Measurements from ENCODE around the gene TPR. TPM values are rescaled to one million over a fixed set of nuclear protein-coding genes. Genes with fewer than 3 reads are reported as not detected.

TPR gene
- polyA plus RNA-seq, 1 donor (not counting 4 experiments of a cell fraction or from before 2014, with no cell fraction given) = 46.8 TPM

DNA sequence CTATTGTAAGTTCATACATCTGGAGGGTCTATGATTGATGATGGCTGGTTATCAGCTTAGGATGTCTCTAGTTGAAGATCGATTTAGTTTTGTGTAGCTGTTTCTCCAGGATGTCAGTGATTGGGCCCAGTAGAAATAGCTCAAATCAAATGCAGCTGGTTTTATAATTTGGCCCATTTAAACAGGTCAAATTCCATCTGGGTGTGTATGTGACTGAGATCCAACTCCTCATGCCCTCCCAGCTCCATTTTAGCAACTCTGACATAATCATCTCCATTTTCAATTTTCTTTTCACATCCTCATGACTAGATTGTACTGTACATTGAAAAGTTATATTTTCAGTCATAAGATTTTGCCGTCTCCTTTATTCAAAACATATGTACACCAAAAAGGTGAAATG is 99.2 kb downstream of the TPR start:
- no peaks in the 10 kb centered on the region for H3K4me1 ChIP-seq (ENCODE audit: control insufficient read depth, extremely low read depth, insufficient read depth, low read length)
- TF ChIP-seq, protein P1, sequence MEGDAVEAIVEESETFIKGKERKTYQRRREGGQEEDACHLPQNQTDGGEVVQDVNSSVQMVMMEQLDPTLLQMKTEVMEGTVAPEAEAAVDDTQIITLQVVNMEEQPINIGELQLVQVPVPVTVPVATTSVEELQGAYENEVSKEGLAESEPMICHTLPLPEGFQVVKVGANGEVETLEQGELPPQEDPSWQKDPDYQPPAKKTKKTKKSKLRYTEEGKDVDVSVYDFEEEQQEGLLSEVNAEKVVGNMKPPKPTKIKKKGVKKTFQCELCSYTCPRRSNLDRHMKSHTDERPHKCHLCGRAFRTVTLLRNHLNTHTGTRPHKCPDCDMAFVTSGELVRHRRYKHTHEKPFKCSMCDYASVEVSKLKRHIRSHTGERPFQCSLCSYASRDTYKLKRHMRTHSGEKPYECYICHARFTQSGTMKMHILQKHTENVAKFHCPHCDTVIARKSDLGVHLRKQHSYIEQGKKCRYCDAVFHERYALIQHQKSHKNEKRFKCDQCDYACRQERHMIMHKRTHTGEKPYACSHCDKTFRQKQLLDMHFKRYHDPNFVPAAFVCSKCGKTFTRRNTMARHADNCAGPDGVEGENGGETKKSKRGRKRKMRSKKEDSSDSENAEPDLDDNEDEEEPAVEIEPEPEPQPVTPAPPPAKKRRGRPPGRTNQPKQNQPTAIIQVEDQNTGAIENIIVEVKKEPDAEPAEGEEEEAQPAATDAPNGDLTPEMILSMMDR (optimal IDR thresholded peaks at IDR 0.05 in 1 of 3, IDR thresholded peaks at IDR 0.05 in 1 of 3, conservative IDR thresholded peaks at IDR 0.05 in 1 of 3; ENCODE audit: extremely low read depth in 1 of 3, insufficient read depth in 2 of 3, low read length in 3 of 3) = no peak
- TF ChIP-seq EZH2 (IDR thresholded peaks at IDR 0.05; ENCODE audit: low read length) = no peak
- no peaks in the 10 kb centered on the region for H3K79me2 ChIP-seq (ENCODE audit: control insufficient read depth, insufficient read depth, low read length)
- no peaks in the 10 kb centered on the region for H3K9me1 ChIP-seq (ENCODE audit: control insufficient read depth, extremely low read depth, insufficient read depth, low read length)
- FAIRE-seq (no peak), DNase-seq (ENCODE audit: low read depth, low spot score) (no peak)
- H3K36me3 ChIP-seq (ENCODE audit: control insufficient read depth in 2 of 2, extremely low read depth in 1 of 2, insufficient read depth in 2 of 2, low read length in 2 of 2) = no peaks in the 10 kb centered on the region
- H4K20me1 ChIP-seq (ENCODE audit: control insufficient read depth, extremely low read depth, insufficient read depth, low read length) = no peaks in the 10 kb centered on the region
- H2AFZ ChIP-seq (ENCODE audit: control insufficient read depth, low read length) = no peak overlapping the region
- H3K9ac ChIP-seq (ENCODE audit: control insufficient read depth, extremely low read depth, insufficient read depth, low read length) = no peak overlapping the region
- dilution Hi-C loops (cut with MboI; ENCODE audit: extremely low pct_ligation_motif_present, low sequenced_read_pairs) = no loop called here
- no peaks in the 10 kb centered on the region for H3K9me3 ChIP-seq (ENCODE audit: control insufficient read depth, low read depth, low read length)
- no peak overlapping the region for H3K4me3 ChIP-seq (ENCODE audit: control insufficient read depth in 2 of 3, extremely low read depth in 1 of 3, insufficient read depth in 2 of 3, low read depth in 1 of 3, low read length in 3 of 3)
- H3K27me3 ChIP-seq (ENCODE audit: control insufficient read depth, extremely low read depth, insufficient read depth, low read length) = no peaks in the 10 kb centered on the region
- no peak overlapping the region for H3K27ac ChIP-seq (ENCODE audit: control insufficient read depth, insufficient read depth, low read length)
- no peak overlapping the region for H3K4me2 ChIP-seq (ENCODE audit: control insufficient read depth, extremely low read depth, insufficient read depth, low read depth, low read length)

DNA sequence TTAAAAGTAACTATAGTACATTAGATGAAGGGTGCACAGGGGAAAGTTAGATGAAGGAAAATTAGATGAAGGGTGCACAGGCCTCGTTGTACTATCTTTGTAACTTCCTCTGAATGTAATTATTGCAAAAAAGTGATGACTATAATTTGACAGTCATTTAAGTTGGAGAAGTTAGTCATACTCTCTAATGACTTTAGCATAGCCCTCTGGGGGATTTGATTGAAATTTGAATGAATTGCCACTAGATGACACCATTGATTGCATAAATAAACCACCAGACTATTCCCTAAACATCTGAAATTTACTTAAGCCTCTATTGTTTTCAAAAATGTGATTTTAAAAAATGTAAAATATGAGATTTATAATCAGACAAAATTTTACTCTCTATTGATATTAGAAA is 102.6 kb downstream of the TPR start:
- Histone ChIP-seq H2AFZ (ENCODE audit: control insufficient read depth, low read length) (no peak overlapping the region), H3K4me1 (ENCODE audit: control insufficient read depth, extremely low read depth, insufficient read depth, low read length) (no peaks in the 10 kb centered on the region), H4K20me1 (ENCODE audit: control insufficient read depth, extremely low read depth, insufficient read depth, low read length) (no peaks in the 10 kb centered on the region), H3K4me3 (ENCODE audit: control insufficient read depth in 2 of 3, extremely low read depth in 1 of 3, insufficient read depth in 2 of 3, low read depth in 1 of 3, low read length in 3 of 3) (no peak overlapping the region), H3K27me3 (ENCODE audit: control insufficient read depth, extremely low read depth, insufficient read depth, low read length) (no peaks in the 10 kb centered on the region), H3K36me3 (ENCODE audit: control insufficient read depth in 2 of 2, extremely low read depth in 1 of 2, insufficient read depth in 2 of 2, low read length in 2 of 2) (no peaks in the 10 kb centered on the region), H3K9me3 (ENCODE audit: control insufficient read depth, low read depth, low read length) (no peaks in the 10 kb centered on the region), H3K79me2 (ENCODE audit: control insufficient read depth, insufficient read depth, low read length) (no peaks in the 10 kb centered on the region), H3K9ac (ENCODE audit: control insufficient read depth, extremely low read depth, insufficient read depth, low read length) (no peak overlapping the region), H3K4me2 (ENCODE audit: control insufficient read depth, extremely low read depth, insufficient read depth, low read depth, low read length) (no peak overlapping the region), H3K27ac (ENCODE audit: control insufficient read depth, insufficient read depth, low read length) (no peak overlapping the region), H3K9me1 (ENCODE audit: control insufficient read depth, extremely low read depth, insufficient read depth, low read length) (no peaks in the 10 kb centered on the region)
- DNase-seq (ENCODE audit: low read depth, low spot score) (no peak), FAIRE-seq (no peak)
- TF ChIP-seq EZH2 (IDR thresholded peaks at IDR 0.05; ENCODE audit: low read length) = no peak
- TF ChIP-seq, protein P1 (optimal IDR thresholded peaks at IDR 0.05 in 1 of 3, IDR thresholded peaks at IDR 0.05 in 1 of 3, conservative IDR thresholded peaks at IDR 0.05 in 1 of 3; ENCODE audit: extremely low read depth in 1 of 3, insufficient read depth in 2 of 3, low read length in 3 of 3) = no peak
- dilution Hi-C loops (cut with MboI; ENCODE audit: extremely low pct_ligation_motif_present, low sequenced_read_pairs) = no loop called here

Measured in keratinocyte (primary cell).